GM10248 (cell line): ENCODE data around the gene ITM2C.

Experiments used
- CTCF ChIA-PET: fragments of 300-600 bp; sonication (Branson Sonifier 250); formaldehyde crosslinking; extraction: SDS; loops from one replicate; lab custom pipeline; 2021; ENCODE audit warnings: antibody characterized with exemption; lab: Yijun Ruan, JAX
- POLR2A ChIA-PET: fragments of 350-650 bp; sonication (Branson Sonifier 250); formaldehyde crosslinking; extraction: SDS; loops from one replicate; lab custom pipeline; 2020; ENCODE audit warnings: antibody characterized with exemption; lab: Yijun Ruan, JAX
- DNase-seq: peaks from one replicate; pipeline ENCODE4 v3.0.0; 2012; ENCODE audit errors: extremely low spot score
- CTCF ChIP-seq: IDR thresholded peaks from 2 replicates; pipeline ENCODE4 v1.5.1; 2012; ENCODE audit warnings: mild to moderate bottlenecking, low read depth; ENCODE audit errors: extremely low read depth, missing control alignments, control extremely low read depth

The ITM2C gene

GRCh38 chr2:230912724-230913123 lies 48.0 kb downstream of the ITM2C start:
- POLR2A ChIA-PET, result interaction anchor here (0.8 kb wide), 1 partner anchor 35 kb away, joined by 3 read pairs; no protein-coding TSS in a partner anchor
- DNase-seq, result no peak
- CTCF ChIA-PET, result interaction anchor here (0.9 to 10.7 kb wide), 19 partner anchors 8 to 500 kb away, joined by 3 to 108 read pairs (median 4); partner anchors contain the start of genes GPR55 and SPATA3
- no peak for TF ChIP-seq CTCF

- POLR2A ChIA-PET, result no interaction called here
- CTCF ChIA-PET, result interaction anchor here (0.6 to 10.7 kb wide), 19 partner anchors 8 to 144 kb away, joined by 3 to 108 read pairs (median 4); partner anchors contain the start of genes GPR55, PSMD1 and SPATA3
- no peak for DNase-seq
- TF ChIP-seq CTCF, result peak; percentile 33
Observed at GRCh38 chr2:230913406-230914143, 48.8 kb downstream of the ITM2C start.

GRCh38 chr2:230914886-230915285 lies 50.1 kb downstream of the ITM2C start:
- DNase-seq, result no peak
- POLR2A ChIA-PET, result no interaction called here
- TF ChIP-seq CTCF, result no peak
- CTCF ChIA-PET, result interaction anchor here (4.5 to 10.7 kb wide), 3 partner anchors 10 to 72 kb away, joined by 33 to 108 read pairs (median 54); partner anchors contain the start of gene GPR55

- no peak for DNase-seq
- ChIA-PET POLR2A (no interaction called here), CTCF (interaction anchor here (5.7 to 10.7 kb wide), 2 partner anchors 10 to 13 kb away, joined by 54 to 108 read pairs; partner anchors contain the start of gene GPR55)
Observed at GRCh38 chr2:230915319-230915718, 50.6 kb downstream of the ITM2C start.

GRCh38 chr2:230916218-230916617 lies 51.5 kb downstream of the ITM2C start:
- CTCF ChIA-PET, result interaction anchor here (18.7 kb wide), 1 partner anchor 29 kb away, joined by 305 read pairs; no protein-coding TSS in a partner anchor
- DNase-seq, result no peak
- POLR2A ChIA-PET, result no interaction called here
- TF ChIP-seq CTCF, result no peak

More at GRCh38 chr2:230915319-230915718, 50.6 kb downstream of the ITM2C start:
- TF ChIP-seq CTCF, result no peak

- CTCF ChIA-PET, result interaction anchor here (16.0 to 18.7 kb wide), 2 partner anchors 26 to 66 kb away, joined by 242 to 305 read pairs; no protein-coding TSS in a partner anchor
- TF ChIP-seq CTCF, result no peak
- POLR2A ChIA-PET, result no interaction called here
Observed at GRCh38 chr2:230919240-230919639, 54.5 kb downstream of the ITM2C start.

More at GRCh38 chr2:230919240-230919639, 54.5 kb downstream of the ITM2C start:
- no peak for DNase-seq
